Measurements from ENCODE around the gene CTNND2.

Gene CTNND2

GRCh38 chr5:11522796-11523195 lies 381.4 kb downstream of the CTNND2 start:
- no peak for DNase-seq (ENCODE audit: low spot score)

GRCh38 chr5:11520241-11520930 lies 383.9 kb downstream of the CTNND2 start:
- no peak for DNase-seq (ENCODE audit: low spot score)

- DNase-seq (ENCODE audit: low spot score), result no peak
Measured at GRCh38 chr5:11519236-11519635, 385.0 kb downstream of the CTNND2 start.

GRCh38 chr5:11518676-11519075 lies 385.6 kb downstream of the CTNND2 start:
- DNase-seq (ENCODE audit: low spot score), result no peak

GRCh38 chr5:11514705-11515432 lies 389.4 kb downstream of the CTNND2 start:
- no peak for DNase-seq (ENCODE audit: low spot score)

GRCh38 chr5:11511878-11512277 lies 392.4 kb downstream of the CTNND2 start:
- no peak for DNase-seq (ENCODE audit: low spot score)

GRCh38 chr5:11510889-11511288 lies 393.4 kb downstream of the CTNND2 start:
- no peak for DNase-seq (ENCODE audit: low spot score)

GRCh38 chr5:11509793-11510192 lies 394.5 kb downstream of the CTNND2 start:
- DNase-seq (ENCODE audit: low spot score), result no peak

- DNase-seq (ENCODE audit: low spot score), result no peak
Measured at GRCh38 chr5:11507156-11507910, 396.9 kb downstream of the CTNND2 start.

GRCh38 chr5:11504886-11505193 lies 399.4 kb downstream of the CTNND2 start:
- DNase-seq (ENCODE audit: low spot score), result no peak

- no peak for DNase-seq (ENCODE audit: low spot score)
Measured at GRCh38 chr5:11504065-11504885, 400.0 kb downstream of the CTNND2 start.

GRCh38 chr5:11502783-11503182 lies 401.5 kb downstream of the CTNND2 start:
- no peak for DNase-seq (ENCODE audit: low spot score)

- no peak for DNase-seq (ENCODE audit: low spot score)
Measured at GRCh38 chr5:11497651-11498050, 406.6 kb downstream of the CTNND2 start.

GRCh38 chr5:11496137-11496719 lies 408.0 kb downstream of the CTNND2 start:
- DNase-seq (ENCODE audit: low spot score), result no peak

GRCh38 chr5:11494340-11494739 lies 409.9 kb downstream of the CTNND2 start:
- DNase-seq (ENCODE audit: low spot score), result no peak

GRCh38 chr5:11491404-11492075 lies 412.7 kb downstream of the CTNND2 start:
- no peak for DNase-seq (ENCODE audit: low spot score)

GRCh38 chr5:11483630-11484029 lies 420.6 kb downstream of the CTNND2 start:
- no peak for DNase-seq (ENCODE audit: low spot score)

GRCh38 chr5:11482011-11482410 lies 422.2 kb downstream of the CTNND2 start:
- no peak for DNase-seq (ENCODE audit: low spot score)

- no peak for DNase-seq (ENCODE audit: low spot score)
Measured at GRCh38 chr5:11477786-11478185, 426.5 kb downstream of the CTNND2 start.

GRCh38 chr5:11476866-11477265 lies 427.4 kb downstream of the CTNND2 start:
- no peak for DNase-seq (ENCODE audit: low spot score)

- no peak for DNase-seq (ENCODE audit: low spot score)
Measured at GRCh38 chr5:11468334-11469039, 435.8 kb downstream of the CTNND2 start.
